GM18858 (cell line): ENCODE measurements around the gene GRM1.

Experiments used
- ATAC-seq: cut with Tn5 transposase; IDR thresholded peaks from one replicate; pipeline ENCODE4 v1.9.1; 2021; ENCODE audit not compliant: unreplicated experiment

The GRM1 gene

DNA sequence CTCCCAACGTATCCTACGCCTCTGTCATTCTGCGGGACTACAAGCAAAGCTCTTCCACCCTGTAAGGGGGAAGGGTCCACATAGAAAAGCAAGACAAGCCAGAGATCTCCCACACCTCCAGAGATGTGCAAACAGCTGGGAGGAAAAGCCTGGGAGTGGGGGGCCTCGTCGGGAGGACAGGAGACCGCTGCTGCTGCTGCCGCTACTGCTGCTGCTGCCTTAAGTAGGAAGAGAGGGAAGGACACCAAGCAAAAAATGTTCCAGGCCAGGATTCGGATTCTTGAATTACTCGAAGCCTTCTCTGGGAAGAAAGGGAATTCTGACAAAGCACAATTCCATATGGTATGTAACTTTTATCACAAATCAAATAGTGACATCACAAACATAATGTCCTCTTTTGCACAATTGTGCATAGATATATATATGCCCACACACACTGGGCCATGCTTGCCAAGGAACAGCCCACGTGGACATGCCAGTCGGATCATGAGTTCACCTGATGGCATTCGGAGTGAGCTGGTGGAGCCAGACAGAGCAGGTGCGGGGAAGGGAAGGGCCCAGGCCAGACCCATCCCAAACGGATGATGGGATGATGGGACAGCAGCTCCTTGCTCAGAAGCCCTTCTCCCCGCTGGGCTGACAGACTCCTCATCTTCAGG, 406.0 kb downstream of the GRM1 start:
- ATAC-seq, result no peak

DNA sequence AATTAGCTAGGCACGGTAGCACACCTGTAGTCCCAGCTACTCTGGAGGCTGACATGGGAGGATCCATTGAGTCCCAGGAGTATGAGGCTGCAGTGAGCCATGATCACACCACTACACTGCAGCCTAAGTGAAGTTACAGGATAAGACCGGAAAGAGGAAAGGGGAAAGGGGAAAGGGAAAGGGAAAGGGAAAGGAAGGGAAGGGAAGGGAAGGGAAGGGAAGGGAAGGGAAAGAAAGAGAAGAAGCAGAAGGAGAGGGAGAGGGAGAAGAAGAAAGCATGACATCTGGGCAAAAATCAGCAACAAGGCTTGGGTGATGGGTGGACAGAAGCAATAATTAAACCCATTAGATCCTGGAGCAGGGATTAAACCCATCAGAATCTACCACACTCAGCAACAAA, 413.0 kb downstream of the GRM1 start:
- ATAC-seq, result no peak

DNA sequence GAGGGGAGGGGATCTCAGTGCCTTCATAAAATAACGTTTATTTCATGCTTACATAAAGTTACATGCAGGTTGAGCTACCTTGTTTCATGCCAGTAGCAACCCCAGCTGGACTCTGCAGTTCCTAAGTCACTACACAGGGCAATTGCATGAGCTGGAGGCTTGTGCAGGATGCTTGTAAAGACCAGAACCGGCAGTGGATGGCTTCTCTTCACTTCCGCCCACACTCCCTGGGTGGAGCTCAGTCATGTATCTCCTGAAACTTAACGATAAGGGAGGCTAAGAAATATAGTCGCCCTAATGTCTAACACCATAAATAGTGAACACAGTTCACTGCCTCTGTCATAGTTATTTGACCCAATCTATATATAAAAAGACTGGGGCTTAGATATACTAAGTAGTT, 415.3 kb downstream of the GRM1 start:
- no peak for ATAC-seq

DNA sequence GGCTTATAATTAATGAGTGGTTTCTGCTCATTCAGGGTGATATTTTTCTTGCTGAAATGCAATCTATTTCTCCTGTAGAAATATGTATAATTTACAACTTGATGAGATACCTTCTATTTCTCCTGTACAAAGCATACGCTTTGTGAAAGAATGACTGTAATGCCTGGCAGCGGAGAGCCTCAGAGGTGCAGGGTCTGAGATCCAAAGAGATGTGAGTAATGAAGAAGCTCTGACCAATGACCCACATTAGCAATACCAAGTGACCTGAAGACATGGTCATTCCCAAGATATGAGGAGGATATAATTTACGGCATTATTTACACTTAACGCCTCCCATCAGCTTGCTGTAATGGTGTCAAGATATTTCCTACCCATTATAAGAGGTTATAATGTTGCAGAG, 416.4 kb downstream of the GRM1 start:
- ATAC-seq, result no peak

DNA sequence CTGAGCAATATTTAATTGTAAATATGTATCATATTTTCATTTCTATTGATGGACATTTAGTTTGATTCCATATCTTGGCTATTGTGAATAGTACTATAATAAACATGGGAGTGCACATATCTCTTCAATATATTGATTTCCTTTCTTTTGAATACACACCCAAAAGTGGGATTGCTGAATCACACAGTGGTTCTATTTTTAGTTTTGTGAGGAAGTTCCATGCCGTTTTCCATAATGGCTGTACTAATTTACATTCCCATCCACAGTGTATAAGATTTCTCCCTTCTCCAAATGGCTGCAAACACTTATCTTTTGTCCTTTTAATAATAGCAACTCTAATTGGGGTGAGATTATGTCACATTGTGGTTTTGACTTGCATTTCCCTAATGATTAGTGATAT, 428.0 kb downstream of the GRM1 start:
- no peak for ATAC-seq

- ATAC-seq, result no peak
Observed at GRCh38 chr6:146460941-146461340, 432.1 kb downstream of the GRM1 start.

DNA sequence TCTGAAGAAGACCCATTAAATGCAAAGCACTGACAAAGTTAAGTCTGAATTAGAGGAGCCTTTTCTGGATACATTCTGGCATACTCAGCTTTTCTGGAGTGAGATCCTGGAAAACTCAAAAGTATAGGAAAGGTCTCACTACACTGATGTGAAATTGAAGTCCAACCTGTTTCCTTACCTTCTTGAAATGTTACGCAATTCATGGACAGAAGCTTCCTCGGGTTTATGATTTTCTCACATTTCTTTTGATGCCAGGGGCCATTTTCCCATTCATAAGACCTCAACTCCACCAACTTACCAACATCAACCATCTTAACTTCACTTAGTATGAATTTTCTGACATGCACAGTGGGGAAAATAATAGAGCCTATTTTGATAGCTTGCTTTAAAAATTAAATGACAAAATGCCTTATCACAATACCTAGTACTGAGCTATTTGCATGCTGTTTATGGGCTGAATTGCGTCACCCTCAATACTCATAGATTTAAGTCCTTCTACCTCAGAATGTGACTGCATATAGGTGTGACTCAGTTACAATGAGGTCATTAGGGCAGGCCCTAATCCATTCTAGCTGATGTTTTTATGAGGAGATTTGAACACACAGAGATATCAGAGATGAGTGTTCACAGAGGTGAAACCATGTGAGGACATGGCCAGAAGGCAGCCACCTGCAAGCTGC, 441.4 kb downstream of the GRM1 start:
- no peak for ATAC-seq

GRCh38 chr6:146472918-146473317, 444.1 kb downstream of the GRM1 start:
- ATAC-seq, result no peak

GRCh38 chr6:146481527-146481926, 452.7 kb downstream of the GRM1 start:
- no peak for ATAC-seq

DNA sequence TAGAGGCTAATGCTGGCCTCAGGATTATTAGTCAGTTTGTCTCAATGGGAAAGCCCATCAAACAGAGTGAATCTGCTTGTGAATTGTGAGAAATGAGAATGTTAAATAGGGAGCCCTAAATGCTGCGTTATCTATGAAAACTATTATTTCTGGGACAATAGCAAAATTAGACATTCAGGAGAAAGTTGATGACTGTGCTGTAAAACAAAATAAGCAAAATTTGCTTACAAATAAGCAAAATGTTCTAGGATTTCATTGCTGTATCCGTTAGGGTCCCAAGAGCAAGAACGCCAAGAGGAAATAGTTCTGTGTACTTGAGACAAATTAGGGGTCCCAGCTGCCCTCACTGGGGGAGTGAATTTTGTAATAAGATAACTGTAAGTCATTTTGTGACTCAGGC, 455.5 kb downstream of the GRM1 start:
- ATAC-seq, result no peak
